Pancreas (tissue), 10 donors: Measurements from ENCODE around the gene SLC38A9. TPM values are rescaled to one million over a fixed set of nuclear protein-coding genes. Genes with fewer than 3 reads are reported as not detected.
"Not testable (repeated sequence)": the region's sequence is repeated elsewhere in the genome, so short reads cannot be mapped to it uniquely, and the experiment has no call there.

ENCODE experiments used
- ATAC-seq, 4 donors: fragments of 200-7000 bp; cut with Tn5 transposase; one replicate each; pipeline versions ENCODE4 v1.8.0 to v1.9.1; 2020; ENCODE audit warnings: mild to moderate bottlenecking in 4 of 4, moderate library complexity in 4 of 4
- DNase-seq, 6 donors: peaks; one replicate each; pipeline ENCODE4 v3.0.0-alpha.2; 2020
- FAIRE-seq: peaks from 2 replicates; lab custom pipeline; 2012; peaks lifted over from hg19 to GRCh38; lab: Jason Lieb, UNC
- H3K27ac ChIP-seq, 4 donors: fragments of 200-600 bp; sonication (generic); 1 replicate in 3 of 4; 2 replicates in 1 of 4; pipeline versions ENCODE4 v1.5.0 to v1.8.0; 2020
- H3K27me3 ChIP-seq, 4 donors: fragments of 200-600 bp; one replicate each; pipeline ENCODE4 v1.8.0; 2021
- H3K36me3 ChIP-seq, 3 donors: fragments of 200-600 bp; sonication (generic) in 1 of 3; one replicate each; pipeline versions ENCODE4 v1.5.0 to v1.8.0; 2020 to 2021
- H3K4me1 ChIP-seq, 3 donors: fragments of 200-600 bp; one replicate each; pipeline ENCODE4 v1.8.0; 2021
- H3K4me3 ChIP-seq, 4 donors: fragments of 200-600 bp; sonication (generic) in 2 of 4; one replicate each; pipeline versions ENCODE4 v1.5.0 to v1.8.0; 2020 to 2021
- H3K9me3 ChIP-seq, 4 donors: fragments of 200-600 bp; one replicate each; pipeline ENCODE4 v1.8.0; 2021
- WGBS, 2 donors: extraction: QIAGEN DNeasy Blood & Tissue Kit; methylation state at CpG; one replicate each; pipeline ENCODE4 v1.1.7; 2013; 5-methylcytosine and 5-hydroxymethylcytosine counted together
- intact Hi-C, 3 donors: fragments of 100-400 bp; cut with DNase I; formaldehyde crosslinking; loops; one replicate each; pipeline versions ENCODE4 v1.11.1 to v1.14.2; 2022
- polyA plus RNA-seq, 2 donors: library from polyadenylated mRNA; stranded (reverse); fragments of 200-250 nt; gene quantifications; one replicate each; pipeline ENCODE4 v1.2.3, GENCODE V29; 2013
- total RNA-seq, 6 donors: library from RNA; stranded (reverse); fragmentation: NEBNext Ultra II Directional in 4 of 6; extraction: Animal tissue kit (Norgen Biotek cat#: 25700) in 4 of 6; gene quantifications; one replicate each; pipeline versions ENCODE4 v1.2.1 to v1.2.4, GENCODE V29; 2021 to 2023
- TF ChIP-seq, protein P1 (sequence below), 4 donors: fragments of 200-600 bp; sonication (generic) in 3 of 4; IDR thresholded peaks; one replicate each; pipeline versions ENCODE4 v1.5.0 to v1.8.0; 2021; ENCODE audit warnings: antibody characterized with exemption in 4 of 4
- donor health status: healthy with polysubstance abuse.
- donor health status: DM: no; HTN: no; CAD: no; lungs with moderate emphysema.
- donor health status: DM: no; HTN: no; CAD: no.
- donor health status: control.
- donor health status: control.
- donor health status: Bipolar disorder and iron deficiency.
- donor health status: DM: yes; HTN: yes; CAD: no.
- donor health status: DM: no; HTN: no; CAD: no.
- donor health status: DM: no; HTN: no; CAD: no.
- donor health status: DM: yes; HTN: yes; CAD: no.

SLC38A9 gene
- total and polyA plus RNA-seq, 8 donors, result 9.7 to 27.1 (median 18.7) TPM

DNA sequence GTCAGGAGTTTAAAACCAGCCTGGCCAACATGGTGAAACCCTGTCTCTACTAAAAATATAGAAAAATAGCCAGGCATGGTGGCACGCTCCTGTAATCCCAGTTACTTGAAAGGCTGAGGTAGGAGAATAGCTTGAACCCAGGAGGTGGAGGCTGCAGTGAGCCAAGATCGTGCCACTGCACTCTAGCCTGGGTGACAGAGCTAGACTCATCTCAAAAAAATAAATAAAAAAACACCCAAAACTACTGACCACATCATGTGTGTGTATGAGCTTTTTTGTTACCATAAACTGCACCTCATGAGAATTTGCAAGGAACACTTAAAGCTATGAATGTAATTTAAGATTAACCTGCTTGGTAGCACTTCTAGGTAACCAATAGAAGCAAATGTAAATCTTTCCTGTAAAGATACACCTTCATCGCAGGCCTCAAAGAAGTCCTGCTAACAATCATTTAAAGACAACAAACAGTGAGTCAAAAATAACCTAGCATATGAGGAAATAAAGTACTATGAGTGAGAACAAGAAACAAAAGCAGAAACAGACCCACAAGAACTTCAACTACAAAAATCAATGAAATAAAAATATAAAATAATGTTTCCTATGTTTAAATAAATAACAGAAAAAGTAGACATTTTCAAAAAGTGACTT, 13.0 kb downstream of the SLC38A9 start:
- Histone ChIP-seq H3K4me3 (no peak overlapping the region), H3K9me3 (no peaks in the 10 kb centered on the region), H3K27me3 (no peaks in the 10 kb centered on the region), H3K4me1 (peaks cover 0 to 3% (median 0%) of the 10 kb centered on the region in 3 donors), H3K27ac (no peak overlapping the region), H3K36me3 (no peaks in the 10 kb centered on the region)
- ATAC-seq (no peak), DNase-seq (no peak), FAIRE-seq (peak; percentile 53)
- intact Hi-C loops, result loop anchor here in 1 of 3 donors (10.0 kb wide), 1 partner anchor 384 kb away; no protein-coding TSS in a partner anchor
- 79 to 83% methylated on average over 3 of the region's 3 CpGs for WGBS, 2 donors
- TF ChIP-seq, protein P1, sequence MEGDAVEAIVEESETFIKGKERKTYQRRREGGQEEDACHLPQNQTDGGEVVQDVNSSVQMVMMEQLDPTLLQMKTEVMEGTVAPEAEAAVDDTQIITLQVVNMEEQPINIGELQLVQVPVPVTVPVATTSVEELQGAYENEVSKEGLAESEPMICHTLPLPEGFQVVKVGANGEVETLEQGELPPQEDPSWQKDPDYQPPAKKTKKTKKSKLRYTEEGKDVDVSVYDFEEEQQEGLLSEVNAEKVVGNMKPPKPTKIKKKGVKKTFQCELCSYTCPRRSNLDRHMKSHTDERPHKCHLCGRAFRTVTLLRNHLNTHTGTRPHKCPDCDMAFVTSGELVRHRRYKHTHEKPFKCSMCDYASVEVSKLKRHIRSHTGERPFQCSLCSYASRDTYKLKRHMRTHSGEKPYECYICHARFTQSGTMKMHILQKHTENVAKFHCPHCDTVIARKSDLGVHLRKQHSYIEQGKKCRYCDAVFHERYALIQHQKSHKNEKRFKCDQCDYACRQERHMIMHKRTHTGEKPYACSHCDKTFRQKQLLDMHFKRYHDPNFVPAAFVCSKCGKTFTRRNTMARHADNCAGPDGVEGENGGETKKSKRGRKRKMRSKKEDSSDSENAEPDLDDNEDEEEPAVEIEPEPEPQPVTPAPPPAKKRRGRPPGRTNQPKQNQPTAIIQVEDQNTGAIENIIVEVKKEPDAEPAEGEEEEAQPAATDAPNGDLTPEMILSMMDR (IDR thresholded peaks at IDR 0.05), result no peak

DNA sequence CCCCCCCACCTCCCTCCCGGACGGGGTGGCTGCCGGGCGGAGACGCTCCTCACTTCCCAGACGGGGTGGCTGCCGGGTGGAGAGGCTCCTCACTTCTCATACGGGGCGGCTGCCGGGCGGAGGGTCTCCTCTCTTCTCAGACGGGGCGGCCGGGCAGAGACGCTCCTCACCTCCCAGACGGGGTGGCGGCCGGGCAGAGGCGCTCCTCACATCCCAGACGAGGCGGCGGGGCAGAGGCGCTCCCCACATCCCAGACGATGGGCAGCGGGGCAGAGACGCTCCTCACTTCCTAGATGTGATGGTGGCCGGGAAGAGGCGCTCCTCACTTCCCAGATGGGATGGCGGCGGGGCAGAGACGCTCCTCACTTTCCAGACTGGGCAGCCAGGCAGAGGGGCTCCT, 15.4 kb downstream of the SLC38A9 start:
- not testable (repeated sequence) for H3K27ac ChIP-seq, H3K36me3 ChIP-seq, H3K4me3 ChIP-seq, H3K9me3 ChIP-seq, FAIRE-seq, ATAC-seq, H3K27me3 ChIP-seq, DNase-seq
- intact Hi-C loops, result loop anchor here in 1 of 3 donors (10.0 kb wide), 1 partner anchor 382 kb away; no protein-coding TSS in a partner anchor
- 95 to 97% methylated on average over 17 to 31 of the region's 31 CpGs for WGBS, 2 donors
- peaks cover 0 to 17% (median 4%) of the 10 kb centered on the region in 3 donors for H3K4me1 ChIP-seq

DNA sequence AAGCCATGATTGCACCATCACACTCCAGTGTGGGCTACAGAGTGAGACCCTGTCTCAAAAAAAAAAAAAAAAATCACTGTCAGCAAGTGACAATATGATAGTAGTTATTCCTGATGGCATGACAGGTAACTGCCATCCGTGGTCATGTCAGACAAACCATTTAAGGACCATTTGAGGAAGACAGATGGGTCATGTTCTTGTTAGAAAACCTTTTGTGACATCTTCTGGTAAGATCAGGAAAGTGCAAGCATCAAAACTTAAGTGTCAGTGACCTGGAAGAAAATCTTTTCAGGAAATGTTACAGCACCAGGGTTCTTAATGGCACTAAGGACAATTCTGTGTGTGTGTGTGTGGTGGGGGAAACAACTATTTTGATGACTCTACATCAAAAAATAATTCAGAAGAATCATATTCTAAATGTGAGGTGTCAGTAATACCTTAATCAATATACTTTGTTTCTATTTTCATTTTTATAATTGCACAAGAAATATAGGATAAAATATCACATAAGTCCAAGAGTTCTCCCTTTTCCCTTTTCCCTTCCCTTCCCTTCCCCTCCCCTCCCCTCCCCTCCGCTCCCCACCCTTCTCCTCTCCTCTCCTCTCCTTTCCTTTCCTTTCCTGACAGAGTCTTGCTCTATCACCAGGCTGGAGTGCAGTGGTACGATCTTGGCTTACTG, 17.8 kb downstream of the SLC38A9 start:
- intact Hi-C loops, result loop anchor here in 1 of 3 donors (10.0 kb wide), 1 partner anchor 379 kb away; no protein-coding TSS in a partner anchor
- 76 to 78% methylated on average over 3 of the region's 3 CpGs for WGBS, 2 donors
- Histone ChIP-seq H3K27me3 (no peaks in the 10 kb centered on the region), H3K9me3 (no peaks in the 10 kb centered on the region), H3K4me1 (peaks cover 0 to 25% (median 9%) of the 10 kb centered on the region in 3 donors), H3K36me3 (no peaks in the 10 kb centered on the region), H3K27ac (no peak overlapping the region), H3K4me3 (no peak overlapping the region)
- DNase-seq (no peak), ATAC-seq (peak in 3 of 4 donors; percentile 35 to 47 (median 39)), FAIRE-seq (no peak)
- TF ChIP-seq, protein P1 (IDR thresholded peaks at IDR 0.05), result no peak

DNA sequence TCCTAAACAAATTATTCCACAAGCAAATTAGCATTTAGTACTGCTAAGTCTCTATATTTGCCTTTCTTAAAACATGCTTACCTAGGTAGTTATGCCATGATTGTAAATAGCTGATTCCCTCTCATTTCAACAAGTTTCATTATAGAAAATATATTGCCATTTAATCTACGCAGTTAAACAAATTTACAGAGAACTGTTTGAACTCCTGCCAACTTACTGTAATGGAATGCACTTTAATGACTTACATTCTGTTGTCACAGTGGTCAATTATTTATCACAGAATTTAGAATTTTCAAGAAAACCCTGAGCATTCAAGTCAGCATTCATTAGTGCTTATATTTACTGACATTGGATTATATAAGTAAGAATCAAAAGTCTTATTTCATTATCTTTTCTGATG, 19.6 kb downstream of the SLC38A9 start:
- ATAC-seq (peak in 1 of 4 donors; percentile 16), DNase-seq (no peak)

DNA sequence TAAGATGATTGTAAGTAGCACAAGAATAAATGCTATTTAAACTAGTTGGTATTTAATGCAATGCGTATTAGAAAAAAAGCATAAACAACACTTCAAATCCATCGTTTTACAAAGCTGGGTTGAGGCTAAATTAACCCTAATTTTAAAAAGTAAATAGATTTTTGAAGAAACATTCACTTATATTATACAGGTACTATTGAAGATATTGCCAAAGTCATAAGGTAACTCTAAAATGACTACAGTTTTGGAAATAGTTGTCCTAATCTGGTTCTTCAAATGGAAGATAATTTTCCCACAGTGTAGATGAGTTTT, 20.1 kb downstream of the SLC38A9 start:
- Histone ChIP-seq H3K36me3 (no peaks in the 10 kb centered on the region), H3K27me3 (no peaks in the 10 kb centered on the region), H3K9me3 (no peaks in the 10 kb centered on the region), H3K4me3 (no peak overlapping the region), H3K27ac (no peak overlapping the region), H3K4me1 (peaks cover 0 to 25% (median 9%) of the 10 kb centered on the region in 3 donors)
- TF ChIP-seq, protein P1 (IDR thresholded peaks at IDR 0.05), result no peak
- ATAC-seq, result no peak
- no peak for FAIRE-seq
- 69 to 70% methylated on average over 2 of the region's 2 CpGs for whole genome bisulfite sequencing, 2 donors
- no peak for DNase-seq
- intact Hi-C loops, result loop anchor here in 1 of 3 donors (10.0 kb wide), 1 partner anchor 377 kb away; no protein-coding TSS in a partner anchor

More for the DNA sequence above, 19.6 kb downstream of the SLC38A9 start:
- TF ChIP-seq, protein P1 (IDR thresholded peaks at IDR 0.05), result no peak
- no peak overlapping the region for H3K4me3 ChIP-seq
- H3K4me1 ChIP-seq, result peaks cover 0 to 25% (median 9%) of the 10 kb centered on the region in 3 donors
- FAIRE-seq, result no peak
- 7 to 13% methylated on average over 1 of the region's 1 CpG for WGBS, 2 donors
- intact Hi-C loops, result loop anchor here in 1 of 3 donors (10.0 kb wide), 1 partner anchor 378 kb away; no protein-coding TSS in a partner anchor
- H3K27me3 ChIP-seq, result no peaks in the 10 kb centered on the region
- H3K36me3 ChIP-seq, result no peaks in the 10 kb centered on the region
- H3K9me3 ChIP-seq, result no peaks in the 10 kb centered on the region
- no peak overlapping the region for H3K27ac ChIP-seq
